ENCODE results near the gene RYR2.

DNA sequence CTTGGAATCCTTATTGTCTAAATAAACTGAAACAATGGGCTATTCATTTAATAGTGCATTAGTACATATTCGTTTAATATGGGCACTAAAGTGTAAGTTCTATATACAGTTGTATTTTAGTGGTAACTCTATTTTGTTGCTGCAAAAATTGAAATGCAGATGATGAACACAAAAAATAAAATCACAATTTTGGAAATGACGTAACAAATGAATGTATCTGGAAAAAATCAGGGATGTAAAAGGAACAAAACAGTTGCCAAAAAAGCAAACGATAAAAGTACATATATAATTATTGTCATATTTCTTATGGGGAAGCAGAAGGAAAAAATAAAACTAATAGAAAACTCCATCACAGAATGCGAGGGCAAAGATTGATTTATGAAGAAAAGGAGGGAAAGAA lies 254.9 kb downstream of the RYR2 start:
- TF ChIP-seq, protein P1, sequence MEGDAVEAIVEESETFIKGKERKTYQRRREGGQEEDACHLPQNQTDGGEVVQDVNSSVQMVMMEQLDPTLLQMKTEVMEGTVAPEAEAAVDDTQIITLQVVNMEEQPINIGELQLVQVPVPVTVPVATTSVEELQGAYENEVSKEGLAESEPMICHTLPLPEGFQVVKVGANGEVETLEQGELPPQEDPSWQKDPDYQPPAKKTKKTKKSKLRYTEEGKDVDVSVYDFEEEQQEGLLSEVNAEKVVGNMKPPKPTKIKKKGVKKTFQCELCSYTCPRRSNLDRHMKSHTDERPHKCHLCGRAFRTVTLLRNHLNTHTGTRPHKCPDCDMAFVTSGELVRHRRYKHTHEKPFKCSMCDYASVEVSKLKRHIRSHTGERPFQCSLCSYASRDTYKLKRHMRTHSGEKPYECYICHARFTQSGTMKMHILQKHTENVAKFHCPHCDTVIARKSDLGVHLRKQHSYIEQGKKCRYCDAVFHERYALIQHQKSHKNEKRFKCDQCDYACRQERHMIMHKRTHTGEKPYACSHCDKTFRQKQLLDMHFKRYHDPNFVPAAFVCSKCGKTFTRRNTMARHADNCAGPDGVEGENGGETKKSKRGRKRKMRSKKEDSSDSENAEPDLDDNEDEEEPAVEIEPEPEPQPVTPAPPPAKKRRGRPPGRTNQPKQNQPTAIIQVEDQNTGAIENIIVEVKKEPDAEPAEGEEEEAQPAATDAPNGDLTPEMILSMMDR (conservative IDR thresholded peaks at IDR 0.05; ENCODE audit: low read length) = no peak
- no peak for TF ChIP-seq EZH2phosphoT487 (IDR thresholded peaks at IDR 0.05; ENCODE audit: borderline replicate concordance, low read depth, low read length)
